Neutrophil (primary cell): ENCODE measurements around the gene CLCN1.

Source experiments
- H3K27ac ChIP-seq: fragments of 200-600 bp; sonication (generic); 2 replicates; pipeline ENCODE4 v1.5.1; 2016; ENCODE audit warnings: mild to moderate bottlenecking, moderate library complexity
- H3K27me3 ChIP-seq: fragments of 200-600 bp; sonication (generic); 2 replicates; pipeline ENCODE4 v1.6.0; 2016; ENCODE audit warnings: mild to moderate bottlenecking
- H3K36me3 ChIP-seq: fragments of 200-600 bp; sonication (generic); 2 replicates; pipeline ENCODE4 v1.5.1; 2017
- H3K4me1 ChIP-seq, 2 experiments: fragments of 200-600 bp in 1 of 2; sonication (generic) in 1 of 2; 1 replicate in 1 of 2; 2 replicates in 1 of 2; pipeline versions ENCODE4 v1.5.1 to v1.6.1; 2013 to 2016; ENCODE audit warnings: low read depth in 1 of 2, low read length in 1 of 2, mild to moderate bottlenecking in 1 of 2, moderate library complexity in 1 of 2; ENCODE audit not compliant: control insufficient read depth in 1 of 2, insufficient read depth in 1 of 2
- H3K4me3 ChIP-seq, 2 experiments: fragments of 200-600 bp in 1 of 2; sonication (generic) in 1 of 2; 1 replicate in 1 of 2; 2 replicates in 1 of 2; pipeline ENCODE4 v1.5.1; 2013 to 2016; ENCODE audit warnings: low read depth in 1 of 2, low read length in 1 of 2, mild to moderate bottlenecking in 1 of 2, moderate library complexity in 1 of 2
- H3K9me3 ChIP-seq: fragments of 200-600 bp; sonication (generic); 2 replicates; pipeline ENCODE4 v1.5.1; 2016
- TF ChIP-seq, protein P1 (sequence below): fragments of 200-600 bp; sonication (generic); IDR thresholded peaks from 2 replicates; pipeline ENCODE4 v1.5.1; 2016; ENCODE audit warnings: antibody characterized with exemption

Gene CLCN1

DNA sequence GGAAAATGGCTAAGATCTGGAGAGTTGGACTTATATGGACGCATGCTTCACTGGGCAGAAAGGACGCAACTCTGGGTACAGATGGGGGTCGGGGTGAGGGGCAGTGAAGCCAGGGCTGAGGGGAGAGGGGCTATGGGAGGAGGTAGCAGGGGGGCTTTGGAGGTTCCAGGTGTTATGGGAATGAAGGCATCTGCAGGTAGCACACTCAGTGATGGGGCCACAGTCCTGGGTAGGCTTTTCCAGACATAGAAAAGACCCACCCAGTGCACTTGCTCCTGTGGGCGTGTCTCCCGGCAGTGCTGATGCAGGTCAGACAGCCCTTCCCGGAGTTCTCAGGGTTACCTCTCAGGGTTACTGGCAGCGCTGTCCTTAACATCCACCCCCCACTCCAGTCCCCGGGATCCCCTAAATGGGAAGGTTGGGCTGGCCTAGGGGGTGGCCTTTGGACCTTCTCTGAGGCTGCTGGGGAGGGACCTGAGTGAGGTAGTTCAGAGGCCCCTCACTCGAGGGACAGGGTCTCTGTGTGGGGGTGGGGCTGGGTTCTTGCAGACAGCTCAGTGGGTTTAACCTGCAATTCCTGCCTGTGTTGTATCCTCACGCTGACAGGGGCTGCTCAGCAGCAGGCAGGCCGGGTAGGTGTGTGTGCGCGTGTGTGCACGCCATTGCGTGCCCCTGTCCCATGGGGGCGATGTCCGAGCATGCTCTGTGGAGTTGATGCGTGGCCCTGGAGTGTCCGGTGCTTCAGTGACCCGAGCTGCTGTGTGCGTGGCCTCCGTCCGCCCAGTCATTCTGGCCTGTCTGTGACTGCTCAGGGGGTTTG lies 71.5 kb downstream of the CLCN1 start:
- H3K9me3 ChIP-seq = peaks cover 2% of the 10 kb centered on the region
- H3K4me3 ChIP-seq = peak overlapping the region; percentile 88 to 97
- peaks cover 63 to 75% of the 10 kb centered on the region in 2 experiments for H3K4me1 ChIP-seq
- peak overlapping the region; percentile 97 for H3K27ac ChIP-seq
- TF ChIP-seq, protein P1, sequence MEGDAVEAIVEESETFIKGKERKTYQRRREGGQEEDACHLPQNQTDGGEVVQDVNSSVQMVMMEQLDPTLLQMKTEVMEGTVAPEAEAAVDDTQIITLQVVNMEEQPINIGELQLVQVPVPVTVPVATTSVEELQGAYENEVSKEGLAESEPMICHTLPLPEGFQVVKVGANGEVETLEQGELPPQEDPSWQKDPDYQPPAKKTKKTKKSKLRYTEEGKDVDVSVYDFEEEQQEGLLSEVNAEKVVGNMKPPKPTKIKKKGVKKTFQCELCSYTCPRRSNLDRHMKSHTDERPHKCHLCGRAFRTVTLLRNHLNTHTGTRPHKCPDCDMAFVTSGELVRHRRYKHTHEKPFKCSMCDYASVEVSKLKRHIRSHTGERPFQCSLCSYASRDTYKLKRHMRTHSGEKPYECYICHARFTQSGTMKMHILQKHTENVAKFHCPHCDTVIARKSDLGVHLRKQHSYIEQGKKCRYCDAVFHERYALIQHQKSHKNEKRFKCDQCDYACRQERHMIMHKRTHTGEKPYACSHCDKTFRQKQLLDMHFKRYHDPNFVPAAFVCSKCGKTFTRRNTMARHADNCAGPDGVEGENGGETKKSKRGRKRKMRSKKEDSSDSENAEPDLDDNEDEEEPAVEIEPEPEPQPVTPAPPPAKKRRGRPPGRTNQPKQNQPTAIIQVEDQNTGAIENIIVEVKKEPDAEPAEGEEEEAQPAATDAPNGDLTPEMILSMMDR = no peak
- H3K36me3 ChIP-seq = peaks cover 100% of the 10 kb centered on the region
- no peaks in the 10 kb centered on the region for H3K27me3 ChIP-seq

DNA sequence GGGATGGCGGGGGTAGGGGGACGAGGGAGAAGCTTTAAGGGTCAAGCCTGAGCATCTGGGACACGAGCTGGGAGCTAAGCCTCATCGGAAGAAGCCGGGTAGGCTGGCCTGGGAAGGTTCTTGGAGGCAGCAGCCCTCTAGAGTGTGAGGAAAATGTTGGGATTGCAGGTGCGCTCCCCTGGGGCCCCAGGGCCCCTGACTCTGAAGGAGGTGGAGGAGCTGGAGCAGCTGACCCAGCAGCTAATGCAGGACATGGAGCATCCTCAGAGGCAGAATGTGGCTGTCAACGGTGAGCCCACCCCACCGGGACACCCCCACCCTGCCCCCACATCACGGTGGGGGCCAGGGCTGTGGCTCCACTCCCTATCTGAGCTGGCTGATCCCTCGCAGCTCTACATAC lies 72.1 kb downstream of the CLCN1 start:
- Histone ChIP-seq H3K27me3 (no peaks in the 10 kb centered on the region), H3K4me3 (no peak overlapping the region), H3K9me3 (peaks cover 2% of the 10 kb centered on the region), H3K36me3 (peaks cover 100% of the 10 kb centered on the region), H3K27ac (peak overlapping the region; percentile 97), H3K4me1 (peaks cover 58 to 68% of the 10 kb centered on the region in 2 experiments)
- TF ChIP-seq, protein P1 = no peak

DNA sequence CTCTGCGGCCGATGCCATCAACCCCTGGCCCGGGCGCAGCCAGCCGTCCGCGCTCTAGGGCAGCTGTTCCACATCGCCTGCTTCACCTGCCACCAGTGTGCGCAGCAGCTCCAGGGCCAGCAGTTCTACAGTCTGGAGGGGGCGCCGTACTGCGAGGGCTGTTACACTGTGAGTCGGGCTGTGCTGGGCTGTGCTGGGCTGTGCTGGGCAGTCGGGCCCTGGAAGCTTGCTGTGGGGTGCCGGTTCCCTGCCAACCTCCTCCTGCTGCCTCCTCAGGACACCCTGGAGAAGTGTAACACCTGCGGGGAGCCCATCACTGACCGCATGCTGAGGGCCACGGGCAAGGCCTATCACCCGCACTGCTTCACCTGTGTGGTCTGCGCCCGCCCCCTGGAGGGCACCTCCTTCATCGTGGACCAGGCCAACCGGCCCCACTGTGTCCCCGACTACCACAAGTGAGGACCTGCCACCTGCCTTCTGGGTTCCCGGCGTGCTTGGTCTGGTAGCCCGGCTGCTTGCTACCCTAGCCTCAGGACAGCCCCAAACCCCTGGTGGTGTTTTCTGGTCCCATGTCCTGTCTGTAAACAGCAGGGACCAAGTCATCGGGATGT lies 72.7 kb downstream of the CLCN1 start:
- H3K27me3 ChIP-seq = no peaks in the 10 kb centered on the region
- H3K4me3 ChIP-seq = no peak overlapping the region
- H3K36me3 ChIP-seq = peaks cover 100% of the 10 kb centered on the region
- H3K4me1 ChIP-seq = peaks cover 53 to 62% of the 10 kb centered on the region in 2 experiments
- TF ChIP-seq, protein P1 = no peak
- peak overlapping the region; percentile 97 for H3K27ac ChIP-seq
- peaks cover 2% of the 10 kb centered on the region for H3K9me3 ChIP-seq

DNA sequence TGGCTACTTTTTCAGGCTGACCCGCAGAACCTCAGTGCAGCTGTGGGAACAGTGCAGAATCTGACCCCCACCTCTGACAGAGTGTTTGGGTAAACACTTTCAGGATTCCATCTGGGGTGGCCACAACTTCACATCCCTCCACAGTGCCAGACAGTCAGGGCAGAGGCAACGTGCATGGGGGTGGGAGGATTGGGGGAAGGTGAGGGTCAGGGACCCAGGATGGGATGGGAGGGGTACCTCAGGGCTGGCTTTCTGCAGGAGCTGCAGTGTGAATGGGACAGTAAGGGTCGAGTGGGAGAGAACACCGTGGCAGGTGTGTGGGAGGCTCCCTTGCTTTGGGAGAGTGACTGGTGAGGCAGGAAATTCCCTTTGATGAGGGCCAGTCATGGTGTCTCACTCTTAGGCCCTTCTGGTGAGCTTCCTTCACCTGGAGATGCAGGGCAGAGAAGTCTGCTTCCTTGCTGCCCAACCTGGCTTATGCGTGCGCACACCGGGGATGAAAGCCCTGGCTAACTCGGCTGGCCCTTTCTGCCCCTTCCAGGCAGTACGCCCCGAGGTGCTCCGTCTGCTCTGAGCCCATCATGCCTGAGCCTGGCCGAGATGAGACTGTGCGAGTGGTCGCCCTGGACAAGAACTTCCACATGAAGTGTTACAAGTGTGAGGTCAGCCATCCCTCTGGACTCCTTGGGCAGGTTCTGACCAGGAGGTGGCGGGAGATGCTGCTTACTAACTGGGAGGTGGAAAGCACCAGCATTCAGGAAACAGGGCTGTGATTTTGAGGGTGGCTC lies 73.6 kb downstream of the CLCN1 start:
- Histone ChIP-seq H3K27me3 (no peaks in the 10 kb centered on the region), H3K9me3 (peaks cover 2% of the 10 kb centered on the region), H3K4me1 (peaks cover 45 to 53% of the 10 kb centered on the region in 2 experiments), H3K4me3 (no peak overlapping the region), H3K36me3 (peaks cover 99% of the 10 kb centered on the region), H3K27ac (peak overlapping the region; percentile 97)
- TF ChIP-seq, protein P1 = no peak

DNA sequence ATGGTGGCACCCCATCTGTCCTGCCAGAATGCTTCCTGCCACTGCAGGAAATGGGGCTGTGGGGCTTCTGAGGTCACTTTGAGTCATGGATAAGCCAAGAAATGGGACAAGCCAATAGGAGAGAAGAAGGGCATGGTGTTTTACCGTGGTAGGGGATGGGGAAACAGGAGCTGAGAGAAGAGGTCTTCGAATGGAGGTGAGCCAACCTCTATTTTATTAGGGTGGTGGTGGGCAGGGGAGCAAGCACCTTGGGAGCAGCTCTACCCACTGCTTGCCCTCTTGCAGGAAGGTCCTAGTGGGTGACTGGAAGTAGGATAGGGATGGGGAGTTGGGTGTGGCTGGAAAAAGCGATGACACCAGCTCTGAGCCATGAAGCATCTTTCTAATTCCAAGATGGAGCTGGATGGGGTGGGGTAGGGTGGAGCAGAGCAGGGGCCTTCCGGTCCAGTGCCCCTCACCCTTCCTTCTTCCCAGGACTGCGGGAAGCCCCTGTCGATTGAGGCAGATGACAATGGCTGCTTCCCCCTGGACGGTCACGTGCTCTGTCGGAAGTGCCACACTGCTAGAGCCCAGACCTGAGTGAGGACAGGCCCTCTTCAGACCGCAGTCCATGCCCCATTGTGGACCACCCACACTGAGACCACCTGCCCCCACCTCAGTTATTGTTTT lies 74.3 kb downstream of the CLCN1 start:
- Histone ChIP-seq H3K36me3 (peaks cover 98% of the 10 kb centered on the region), H3K9me3 (peaks cover 2% of the 10 kb centered on the region), H3K4me3 (no peak overlapping the region), H3K27me3 (no peaks in the 10 kb centered on the region), H3K27ac (peak overlapping the region; percentile 97), H3K4me1 (peaks cover 37 to 47% of the 10 kb centered on the region in 2 experiments)
- TF ChIP-seq, protein P1 = no peak
